ENCODE data around the gene C9orf40. TPM values are rescaled to one million over a fixed set of nuclear protein-coding genes. Genes with fewer than 3 reads are reported as not detected.

C9orf40 gene
- total and polyA plus RNA-seq, 2 donors from 2014 or later, result 2.3 to 5.2 TPM

GRCh38 chr9:74920944-74921626 lies 31.6 kb downstream of the C9orf40 start:
- Histone ChIP-seq H3K4me1 (ENCODE audit: control insufficient read depth in 2 of 3, insufficient read depth in 2 of 3, low read depth in 1 of 3, low read length in 3 of 3) (no peaks in the 10 kb centered on the region), H3K4me3 (ENCODE audit: low read length in 3 of 3) (no peak overlapping the region), H3K27ac (ENCODE audit: low read depth in 2 of 2, low read length in 2 of 2) (no peak overlapping the region), H3K27me3 (ENCODE audit: control insufficient read depth, insufficient read depth, low read length) (no peaks in the 10 kb centered on the region), H3K9me3 (ENCODE audit: control insufficient read depth in 2 of 3, insufficient read depth in 1 of 3, low read length in 3 of 3) (no peaks in the 10 kb centered on the region), H3K36me3 (ENCODE audit: control insufficient read depth in 2 of 3, insufficient read depth in 3 of 3, low read length in 3 of 3) (no peaks in the 10 kb centered on the region), H3K9ac (ENCODE audit: low read length in 3 of 3) (no peak overlapping the region)
- DNase-seq (no peak), FAIRE-seq (no peak)
- TF ChIP-seq, protein P1, sequence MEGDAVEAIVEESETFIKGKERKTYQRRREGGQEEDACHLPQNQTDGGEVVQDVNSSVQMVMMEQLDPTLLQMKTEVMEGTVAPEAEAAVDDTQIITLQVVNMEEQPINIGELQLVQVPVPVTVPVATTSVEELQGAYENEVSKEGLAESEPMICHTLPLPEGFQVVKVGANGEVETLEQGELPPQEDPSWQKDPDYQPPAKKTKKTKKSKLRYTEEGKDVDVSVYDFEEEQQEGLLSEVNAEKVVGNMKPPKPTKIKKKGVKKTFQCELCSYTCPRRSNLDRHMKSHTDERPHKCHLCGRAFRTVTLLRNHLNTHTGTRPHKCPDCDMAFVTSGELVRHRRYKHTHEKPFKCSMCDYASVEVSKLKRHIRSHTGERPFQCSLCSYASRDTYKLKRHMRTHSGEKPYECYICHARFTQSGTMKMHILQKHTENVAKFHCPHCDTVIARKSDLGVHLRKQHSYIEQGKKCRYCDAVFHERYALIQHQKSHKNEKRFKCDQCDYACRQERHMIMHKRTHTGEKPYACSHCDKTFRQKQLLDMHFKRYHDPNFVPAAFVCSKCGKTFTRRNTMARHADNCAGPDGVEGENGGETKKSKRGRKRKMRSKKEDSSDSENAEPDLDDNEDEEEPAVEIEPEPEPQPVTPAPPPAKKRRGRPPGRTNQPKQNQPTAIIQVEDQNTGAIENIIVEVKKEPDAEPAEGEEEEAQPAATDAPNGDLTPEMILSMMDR (IDR thresholded peaks at IDR 0.05; ENCODE audit: borderline replicate concordance, extremely low read depth, insufficient read depth), result no peak
- intact Hi-C loops (cut with DNase I), result no loop called here

- TF ChIP-seq, protein P1 (IDR thresholded peaks at IDR 0.05; ENCODE audit: borderline replicate concordance, extremely low read depth, insufficient read depth), result no peak
- Histone ChIP-seq H3K4me1 (ENCODE audit: control insufficient read depth in 2 of 3, insufficient read depth in 2 of 3, low read depth in 1 of 3, low read length in 3 of 3) (no peaks in the 10 kb centered on the region), H3K27ac (ENCODE audit: low read depth in 2 of 2, low read length in 2 of 2) (no peak overlapping the region), H3K36me3 (ENCODE audit: control insufficient read depth in 2 of 3, insufficient read depth in 3 of 3, low read length in 3 of 3) (no peaks in the 10 kb centered on the region), H3K27me3 (ENCODE audit: control insufficient read depth, insufficient read depth, low read length) (no peaks in the 10 kb centered on the region), H3K9me3 (ENCODE audit: control insufficient read depth in 2 of 3, insufficient read depth in 1 of 3, low read length in 3 of 3) (no peaks in the 10 kb centered on the region), H3K9ac (ENCODE audit: low read length in 3 of 3) (no peak overlapping the region), H3K4me3 (ENCODE audit: low read length in 3 of 3) (no peak overlapping the region)
- intact Hi-C loops (cut with DNase I), result no loop called here
- DNase-seq (no peak), FAIRE-seq (no peak)
Observed at GRCh38 chr9:74910036-74910435, 42.7 kb downstream of the C9orf40 start.

GRCh38 chr9:74908665-74909064 lies 44.0 kb downstream of the C9orf40 start:
- intact Hi-C loops (cut with DNase I), result no loop called here
- no peak overlapping the region for H3K27ac ChIP-seq (ENCODE audit: low read depth in 2 of 2, low read length in 2 of 2)
- H3K27me3 ChIP-seq (ENCODE audit: control insufficient read depth, insufficient read depth, low read length), result no peaks in the 10 kb centered on the region
- TF ChIP-seq, protein P1 (IDR thresholded peaks at IDR 0.05; ENCODE audit: borderline replicate concordance, extremely low read depth, insufficient read depth), result no peak
- H3K4me3 ChIP-seq (ENCODE audit: low read length in 3 of 3), result no peak overlapping the region
- H3K36me3 ChIP-seq (ENCODE audit: control insufficient read depth in 2 of 3, insufficient read depth in 3 of 3, low read length in 3 of 3), result no peaks in the 10 kb centered on the region
- FAIRE-seq, result no peak
- no peaks in the 10 kb centered on the region for H3K9me3 ChIP-seq (ENCODE audit: control insufficient read depth in 2 of 3, insufficient read depth in 1 of 3, low read length in 3 of 3)
- no peaks in the 10 kb centered on the region for H3K4me1 ChIP-seq (ENCODE audit: control insufficient read depth in 2 of 3, insufficient read depth in 2 of 3, low read depth in 1 of 3, low read length in 3 of 3)
- no peak for DNase-seq
- H3K9ac ChIP-seq (ENCODE audit: low read length in 3 of 3), result no peak overlapping the region

DNA sequence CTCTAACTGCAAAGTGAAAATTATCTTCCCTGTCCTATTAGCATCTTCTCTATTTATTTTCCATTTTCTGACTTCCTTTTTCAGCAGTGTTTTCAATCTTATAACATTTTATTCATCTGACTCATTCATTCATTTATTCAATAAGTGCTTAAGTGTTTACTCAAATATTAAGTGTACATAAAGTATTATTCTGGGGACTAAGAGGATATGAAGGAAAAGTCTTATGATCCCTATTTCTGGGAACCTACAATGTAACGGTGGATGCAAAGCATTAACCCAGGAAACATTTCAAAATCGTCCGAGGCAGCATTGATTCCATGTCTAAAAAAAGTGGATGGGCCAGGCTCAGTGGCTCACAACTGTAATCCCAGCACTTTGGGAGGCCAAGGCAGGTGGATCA lies 45.6 kb downstream of the C9orf40 start:
- H3K9me3 ChIP-seq (ENCODE audit: control insufficient read depth in 2 of 3, insufficient read depth in 1 of 3, low read length in 3 of 3), result no peaks in the 10 kb centered on the region
- no peaks in the 10 kb centered on the region for H3K4me1 ChIP-seq (ENCODE audit: control insufficient read depth in 2 of 3, insufficient read depth in 2 of 3, low read depth in 1 of 3, low read length in 3 of 3)
- DNase-seq (no peak), FAIRE-seq (no peak)
- intact Hi-C loops (cut with DNase I), result no loop called here
- no peaks in the 10 kb centered on the region for H3K27me3 ChIP-seq (ENCODE audit: control insufficient read depth, insufficient read depth, low read length)
- H3K27ac ChIP-seq (ENCODE audit: low read depth in 2 of 2, low read length in 2 of 2), result no peak overlapping the region
- TF ChIP-seq, protein P1 (IDR thresholded peaks at IDR 0.05; ENCODE audit: borderline replicate concordance, extremely low read depth, insufficient read depth), result no peak
- H3K9ac ChIP-seq (ENCODE audit: low read length in 3 of 3), result no peak overlapping the region
- no peak overlapping the region for H3K4me3 ChIP-seq (ENCODE audit: low read length in 3 of 3)
- no peaks in the 10 kb centered on the region for H3K36me3 ChIP-seq (ENCODE audit: control insufficient read depth in 2 of 3, insufficient read depth in 3 of 3, low read length in 3 of 3)

Measured in kidney (tissue), 14 donors.